Measurements from ENCODE around the gene TERT.

TERT gene

GRCh38 chr5:1222147-1222546 lies 72.7 kb downstream of the TERT start:
- no peak for DNase-seq (ENCODE audit: low read depth in 3 of 3, low spot score in 1 of 3)

- no peak for DNase-seq (ENCODE audit: low read depth in 3 of 3, low spot score in 1 of 3)
These were observed 73.1 kb downstream of the TERT start for GRCh38 chr5:1221721-1222120.

- DNase-seq (ENCODE audit: low read depth in 3 of 3, low spot score in 1 of 3): no peak
These were observed 74.0 kb downstream of the TERT start for GRCh38 chr5:1220831-1221230.

- no peak for DNase-seq (ENCODE audit: low read depth in 3 of 3, low spot score in 1 of 3)
These were observed 74.5 kb downstream of the TERT start for GRCh38 chr5:1220351-1220750.

- no peak for DNase-seq (ENCODE audit: low read depth in 3 of 3, low spot score in 1 of 3)
These were observed 75.1 kb downstream of the TERT start for GRCh38 chr5:1219768-1220100.

GRCh38 chr5:1219098-1219767 lies 75.6 kb downstream of the TERT start:
- DNase-seq (ENCODE audit: low read depth in 3 of 3, low spot score in 1 of 3): no peak

- DNase-seq (ENCODE audit: low read depth in 3 of 3, low spot score in 1 of 3): no peak
These were observed 76.4 kb downstream of the TERT start for GRCh38 chr5:1218351-1219080.

GRCh38 chr5:1217596-1218206 lies 77.2 kb downstream of the TERT start:
- no peak for DNase-seq (ENCODE audit: low read depth in 3 of 3, low spot score in 1 of 3)

GRCh38 chr5:1216918-1217295 lies 78.0 kb downstream of the TERT start:
- no peak for DNase-seq (ENCODE audit: low read depth in 3 of 3, low spot score in 1 of 3)

GRCh38 chr5:1216211-1216917 lies 78.5 kb downstream of the TERT start:
- no peak for DNase-seq (ENCODE audit: low read depth in 3 of 3, low spot score in 1 of 3)

GRCh38 chr5:1215320-1216096 lies 79.4 kb downstream of the TERT start:
- DNase-seq (ENCODE audit: low read depth in 3 of 3, low spot score in 1 of 3): no peak

- no peak for DNase-seq (ENCODE audit: low read depth in 3 of 3, low spot score in 1 of 3)
These were observed 80.0 kb downstream of the TERT start for GRCh38 chr5:1214936-1215220.

GRCh38 chr5:1214163-1214935 lies 80.5 kb downstream of the TERT start:
- DNase-seq (ENCODE audit: low read depth in 3 of 3, low spot score in 1 of 3): no peak

GRCh38 chr5:1213508-1214162 lies 81.2 kb downstream of the TERT start:
- DNase-seq (ENCODE audit: low read depth in 3 of 3, low spot score in 1 of 3): no peak

- DNase-seq (ENCODE audit: low read depth in 3 of 3, low spot score in 1 of 3): no peak
These were observed 82.0 kb downstream of the TERT start for GRCh38 chr5:1212881-1213280.

GRCh38 chr5:1212271-1212670 lies 82.6 kb downstream of the TERT start:
- no peak for DNase-seq (ENCODE audit: low read depth in 3 of 3, low spot score in 1 of 3)

- no peak for DNase-seq (ENCODE audit: low read depth in 3 of 3, low spot score in 1 of 3)
These were observed 83.2 kb downstream of the TERT start for GRCh38 chr5:1211701-1212100.

- no peak for DNase-seq (ENCODE audit: low read depth in 3 of 3, low spot score in 1 of 3)
These were observed 84.0 kb downstream of the TERT start for GRCh38 chr5:1210832-1211251.

GRCh38 chr5:1209896-1210776 lies 84.7 kb downstream of the TERT start:
- DNase-seq (ENCODE audit: low read depth in 3 of 3, low spot score in 1 of 3): no peak
